NCI-H774 (cell line): ENCODE results near the gene STARD7.
"Not testable (repeated sequence)": the region's sequence is repeated elsewhere in the genome, so short reads cannot be mapped to it uniquely, and the experiment has no call there.

Source experiments
- DNase-seq: peaks from one replicate; lab custom pipeline; 2025; lab: John Stamatoyannopoulos, UW

Gene STARD7

GRCh38 chr2:96163768-96164429, 44.7 kb downstream of the STARD7 start:
- no peak for DNase-seq

- DNase-seq: no peak
These were observed 45.2 kb downstream of the STARD7 start for GRCh38 chr2:96163415-96163767.

- DNase-seq: no peak
These were observed 46.7 kb downstream of the STARD7 start for GRCh38 chr2:96161898-96162297.

GRCh38 chr2:96160366-96160765, 48.3 kb downstream of the STARD7 start:
- DNase-seq: not testable (repeated sequence)

- no peak for DNase-seq
These were observed 49.4 kb downstream of the STARD7 start for GRCh38 chr2:96159084-96159830.

- DNase-seq: no peak
These were observed 50.1 kb downstream of the STARD7 start for GRCh38 chr2:96158554-96158940.

GRCh38 chr2:96157649-96158553, 50.7 kb downstream of the STARD7 start:
- DNase-seq: no peak

- DNase-seq: no peak
These were observed 51.5 kb downstream of the STARD7 start for GRCh38 chr2:96156926-96157648.

- no peak for DNase-seq
These were observed 52.4 kb downstream of the STARD7 start for GRCh38 chr2:96156011-96156820.

GRCh38 chr2:96154506-96155380, 53.9 kb downstream of the STARD7 start:
- no peak for DNase-seq

GRCh38 chr2:96153991-96154431, 54.6 kb downstream of the STARD7 start:
- DNase-seq: no peak

GRCh38 chr2:96153291-96153713, 55.3 kb downstream of the STARD7 start:
- DNase-seq: no peak

GRCh38 chr2:96152304-96153161, 56.1 kb downstream of the STARD7 start:
- no peak for DNase-seq

- no peak for DNase-seq
These were observed 56.9 kb downstream of the STARD7 start for GRCh38 chr2:96151595-96152303.

- DNase-seq: no peak
These were observed 57.6 kb downstream of the STARD7 start for GRCh38 chr2:96150791-96151594.

GRCh38 chr2:96150007-96150640, 58.5 kb downstream of the STARD7 start:
- DNase-seq: no peak
